Stimulated activated CD8-positive, alpha-beta memory T cell treated with anti-CD3 and anti-CD28 coated beads, Interleukin-15, amount 100 ng/mL, for 48 hours (primary cell): ENCODE results near the gene LSM14B.

Source experiments
- DNase-seq, 2 donors: peaks; one replicate each; pipeline ENCODE4 v3.0.0-alpha.2; 2020; ENCODE audit warnings: low read depth in 2 of 2

LSM14B gene

DNA sequence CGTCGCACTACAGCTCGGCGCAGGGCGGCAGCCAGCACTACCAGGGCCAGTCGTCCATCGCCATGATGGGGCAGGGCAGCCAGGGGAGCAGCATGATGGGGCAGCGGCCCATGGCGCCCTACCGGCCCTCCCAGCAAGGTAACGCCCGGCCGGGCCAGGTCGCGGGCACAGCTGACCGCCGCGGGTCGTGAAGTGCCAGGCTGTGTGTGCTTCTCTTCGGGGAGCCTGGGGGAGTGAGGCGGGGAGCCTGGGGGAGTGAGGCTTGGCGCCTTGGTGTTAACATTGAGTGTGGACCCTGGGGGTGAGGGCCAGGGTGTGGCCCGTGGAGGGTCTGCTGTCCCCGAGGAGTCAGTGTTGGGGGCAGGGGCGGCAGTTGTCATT lies 41.2 kb downstream of the LSM14B start:
- DNase-seq: no peak

DNA sequence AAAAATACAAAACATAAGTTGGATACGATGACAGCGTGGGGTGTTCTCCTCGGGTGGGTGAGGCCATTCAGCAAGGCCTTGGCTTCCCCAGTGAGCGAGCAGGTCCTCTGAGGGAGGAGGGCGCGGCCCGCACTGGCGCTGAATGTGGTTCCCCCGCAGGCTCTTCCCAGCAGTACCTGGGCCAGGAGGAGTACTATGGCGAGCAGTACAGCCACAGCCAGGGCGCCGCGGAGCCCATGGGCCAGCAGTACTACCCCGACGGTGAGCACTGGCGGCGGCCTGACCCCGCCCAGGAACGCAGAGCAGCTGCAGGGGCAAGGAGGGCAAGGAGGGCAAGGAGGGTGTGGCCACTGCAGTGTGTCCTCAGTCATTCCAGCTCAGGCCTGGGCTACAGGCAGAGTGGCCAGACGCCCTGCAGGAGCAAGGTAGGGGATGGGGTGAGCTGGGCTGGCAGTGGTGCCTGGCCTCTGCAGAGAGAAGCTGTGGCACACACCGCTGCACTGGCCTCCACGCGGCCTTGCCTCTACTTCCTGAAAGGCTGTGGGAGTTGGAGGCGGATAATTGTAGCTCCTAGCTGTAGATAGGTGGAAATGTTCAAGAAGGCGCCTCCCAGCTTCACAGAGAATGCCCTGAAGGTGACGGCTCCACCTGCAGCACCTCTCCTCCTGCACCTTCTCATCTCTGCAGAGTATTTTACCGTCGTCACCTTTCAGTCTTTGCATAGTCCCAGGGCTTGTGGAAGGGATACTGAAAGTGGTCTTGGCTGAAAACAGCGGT lies 41.9 kb downstream of the LSM14B start:
- no peak for DNase-seq

DNA sequence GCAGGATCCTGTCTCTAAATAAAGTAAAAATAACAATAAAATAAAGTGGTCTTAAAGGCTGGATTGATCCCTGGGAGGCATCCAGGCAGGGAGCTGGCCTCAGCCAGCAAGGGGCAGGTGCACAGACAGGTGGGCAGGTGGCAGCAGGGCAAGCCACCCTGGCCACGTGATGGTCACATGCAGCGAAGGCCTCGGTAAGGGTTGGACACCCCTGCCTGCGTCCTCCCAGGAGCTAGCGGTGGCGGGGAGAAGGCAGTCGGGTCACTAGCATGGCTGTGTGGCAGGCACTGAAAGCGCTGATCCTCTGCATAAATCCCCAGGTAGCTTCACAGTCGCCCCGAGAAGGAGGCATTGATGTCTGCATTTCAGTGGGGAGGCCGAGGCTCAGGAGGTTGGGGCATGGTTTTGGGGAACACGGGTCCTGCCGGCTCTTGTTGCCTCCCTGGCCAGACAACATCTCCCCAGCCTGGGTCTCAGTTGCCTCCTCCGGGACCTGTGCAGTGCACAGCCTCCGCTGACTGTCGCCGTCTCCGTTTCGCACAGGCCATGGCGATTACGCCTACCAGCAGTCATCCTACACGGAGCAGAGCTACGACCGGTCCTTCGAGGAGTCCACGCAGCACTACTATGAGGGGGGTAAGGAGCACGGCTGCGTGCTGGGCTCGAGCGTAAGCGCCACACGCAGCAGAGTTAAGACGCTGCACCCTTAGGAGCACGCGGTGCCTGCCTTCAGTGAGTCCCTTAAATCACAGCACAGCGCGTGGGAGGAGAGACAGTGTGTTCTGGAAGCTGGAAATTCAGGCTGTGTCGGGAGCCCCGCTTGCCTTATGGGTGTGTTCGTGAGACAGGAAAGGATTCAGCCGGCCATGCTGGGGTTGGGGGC lies 42.8 kb downstream of the LSM14B start:
- DNase-seq: no peak

- no peak for DNase-seq
Measured at GRCh38 chr20:62165762-62166399, 43.6 kb downstream of the LSM14B start.

GRCh38 chr20:62167474-62167873 lies 45.2 kb downstream of the LSM14B start:
- no peak for DNase-seq

GRCh38 chr20:62168061-62168460 lies 45.8 kb downstream of the LSM14B start:
- no peak for DNase-seq

- no peak for DNase-seq
Measured at GRCh38 chr20:62168890-62169435, 46.7 kb downstream of the LSM14B start.

- no peak for DNase-seq
Measured at GRCh38 chr20:62170536-62170935, 48.3 kb downstream of the LSM14B start.

DNA sequence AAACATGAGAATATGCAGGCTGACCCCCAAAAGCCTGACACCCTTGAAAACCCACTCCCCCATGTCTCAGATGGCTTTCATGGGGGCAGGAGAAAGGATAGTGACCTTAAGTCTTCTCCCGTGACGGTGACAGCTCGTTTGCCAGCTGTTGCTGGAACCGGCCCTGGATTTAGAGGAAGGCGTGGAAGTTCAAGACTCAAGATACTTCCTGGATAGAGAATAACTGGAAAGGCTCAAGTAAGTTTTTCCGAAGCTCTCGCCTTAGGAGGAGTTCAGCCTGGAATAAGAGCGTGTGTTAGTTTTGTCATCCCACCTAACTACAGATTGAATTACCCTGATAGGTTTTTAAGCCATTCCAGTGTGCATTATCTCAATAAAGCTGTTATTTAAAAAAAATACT lies 49.0 kb downstream of the LSM14B start:
- DNase-seq: no peak

DNA sequence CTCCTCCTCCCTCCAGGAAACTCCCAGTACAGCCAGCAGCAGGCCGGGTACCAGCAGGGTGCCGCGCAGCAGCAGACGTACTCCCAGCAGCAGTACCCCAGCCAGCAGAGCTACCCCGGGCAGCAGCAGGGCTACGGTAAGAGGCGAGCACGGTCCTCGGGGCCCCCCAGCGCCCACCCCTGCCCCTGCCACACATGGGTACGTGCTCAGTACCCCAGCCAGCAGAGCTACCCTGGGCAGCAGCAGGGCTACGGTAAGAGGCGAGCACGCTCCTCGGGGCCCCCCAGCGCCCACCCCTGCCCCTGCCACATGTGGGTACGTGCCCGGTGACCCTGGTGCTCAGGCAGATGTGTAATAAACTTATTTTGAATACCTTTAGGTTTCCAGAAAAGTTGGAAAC lies 50.4 kb downstream of the LSM14B start:
- no peak for DNase-seq

GRCh38 chr20:62174021-62174804 lies 51.9 kb downstream of the LSM14B start:
- DNase-seq: no peak

DNA sequence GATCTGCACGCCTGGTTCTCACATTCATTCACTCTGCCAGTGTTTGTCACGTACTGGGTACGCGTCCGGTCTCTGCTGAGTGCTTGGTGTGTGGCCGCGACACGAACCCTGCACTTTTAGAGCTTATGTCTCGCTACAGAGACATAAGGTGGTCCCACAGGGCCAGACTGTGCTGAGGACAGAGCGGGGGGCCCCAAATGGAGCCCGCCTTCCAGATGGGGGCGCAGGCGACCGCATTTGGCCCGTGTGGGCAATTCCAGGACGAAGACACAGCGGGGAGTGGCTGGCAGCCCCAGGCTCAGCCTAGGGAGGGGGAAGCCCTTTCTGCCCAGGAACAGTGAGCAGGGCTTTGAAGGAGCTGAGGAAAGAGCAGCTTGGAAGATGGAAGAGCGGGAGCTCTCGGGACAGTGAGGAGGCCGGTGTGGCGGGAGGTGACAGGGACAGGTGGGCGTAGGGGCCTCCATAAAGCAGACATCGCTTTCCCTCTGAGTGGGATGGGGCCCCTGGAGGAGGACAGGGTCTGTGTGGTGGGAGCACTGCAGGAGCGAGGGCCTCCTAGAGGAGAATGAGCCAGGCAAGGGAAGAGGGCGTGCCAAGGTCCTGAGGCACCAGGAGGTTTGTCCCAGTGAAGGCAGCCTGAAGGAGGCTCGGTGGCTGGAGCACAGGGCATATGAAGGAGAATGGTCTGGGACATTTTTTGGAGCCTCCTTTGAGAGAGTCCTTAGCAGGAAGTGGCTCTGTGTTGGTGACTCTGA lies 52.8 kb downstream of the LSM14B start:
- DNase-seq: no peak

DNA sequence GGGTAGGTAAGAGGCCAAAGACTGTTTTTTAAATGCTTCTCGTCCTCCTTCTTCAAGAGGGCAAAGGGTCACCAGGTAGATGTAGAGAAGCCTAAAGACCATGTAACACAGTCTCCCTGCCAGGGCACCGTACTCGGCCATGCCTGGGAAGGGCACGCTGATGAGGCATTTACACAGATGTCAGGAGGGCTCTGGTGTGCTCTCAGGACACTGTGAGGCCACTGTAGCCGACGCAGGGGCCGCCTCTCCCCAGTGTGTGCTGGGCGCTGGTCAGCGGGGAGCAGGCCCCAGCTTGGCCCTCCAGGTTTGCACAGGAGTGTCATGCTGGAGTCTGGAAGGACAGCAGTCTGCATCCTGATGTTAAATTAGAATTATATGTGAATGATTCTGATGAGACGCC lies 53.4 kb downstream of the LSM14B start:
- no peak for DNase-seq

- no peak for DNase-seq
Measured at GRCh38 chr20:62176866-62177265, 54.6 kb downstream of the LSM14B start.

DNA sequence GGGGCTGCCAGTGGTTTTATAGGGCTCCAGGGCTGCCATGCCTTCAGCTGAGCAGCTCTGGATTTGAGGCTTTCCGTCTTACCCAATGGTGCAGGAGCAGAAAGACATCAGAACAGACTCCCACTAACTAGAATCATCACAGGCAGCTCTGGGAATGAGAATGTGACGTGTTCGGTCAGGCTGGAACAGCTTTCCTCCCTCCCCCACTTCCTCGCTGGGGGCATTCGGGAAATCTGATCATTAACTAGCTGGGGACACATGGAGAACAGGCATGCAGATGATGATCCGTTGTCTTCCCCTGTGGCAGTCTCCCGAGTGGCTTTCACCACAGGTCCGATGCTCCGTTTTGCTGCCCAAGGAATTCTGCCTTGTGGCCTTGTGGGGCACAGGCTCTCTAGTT lies 55.0 kb downstream of the LSM14B start:
- no peak for DNase-seq

GRCh38 chr20:62178316-62179161 lies 56.3 kb downstream of the LSM14B start:
- DNase-seq: no peak

- no peak for DNase-seq
Measured at GRCh38 chr20:62179162-62179504, 56.9 kb downstream of the LSM14B start.

GRCh38 chr20:62181808-62182207 lies 59.5 kb downstream of the LSM14B start:
- no peak for DNase-seq

DNA sequence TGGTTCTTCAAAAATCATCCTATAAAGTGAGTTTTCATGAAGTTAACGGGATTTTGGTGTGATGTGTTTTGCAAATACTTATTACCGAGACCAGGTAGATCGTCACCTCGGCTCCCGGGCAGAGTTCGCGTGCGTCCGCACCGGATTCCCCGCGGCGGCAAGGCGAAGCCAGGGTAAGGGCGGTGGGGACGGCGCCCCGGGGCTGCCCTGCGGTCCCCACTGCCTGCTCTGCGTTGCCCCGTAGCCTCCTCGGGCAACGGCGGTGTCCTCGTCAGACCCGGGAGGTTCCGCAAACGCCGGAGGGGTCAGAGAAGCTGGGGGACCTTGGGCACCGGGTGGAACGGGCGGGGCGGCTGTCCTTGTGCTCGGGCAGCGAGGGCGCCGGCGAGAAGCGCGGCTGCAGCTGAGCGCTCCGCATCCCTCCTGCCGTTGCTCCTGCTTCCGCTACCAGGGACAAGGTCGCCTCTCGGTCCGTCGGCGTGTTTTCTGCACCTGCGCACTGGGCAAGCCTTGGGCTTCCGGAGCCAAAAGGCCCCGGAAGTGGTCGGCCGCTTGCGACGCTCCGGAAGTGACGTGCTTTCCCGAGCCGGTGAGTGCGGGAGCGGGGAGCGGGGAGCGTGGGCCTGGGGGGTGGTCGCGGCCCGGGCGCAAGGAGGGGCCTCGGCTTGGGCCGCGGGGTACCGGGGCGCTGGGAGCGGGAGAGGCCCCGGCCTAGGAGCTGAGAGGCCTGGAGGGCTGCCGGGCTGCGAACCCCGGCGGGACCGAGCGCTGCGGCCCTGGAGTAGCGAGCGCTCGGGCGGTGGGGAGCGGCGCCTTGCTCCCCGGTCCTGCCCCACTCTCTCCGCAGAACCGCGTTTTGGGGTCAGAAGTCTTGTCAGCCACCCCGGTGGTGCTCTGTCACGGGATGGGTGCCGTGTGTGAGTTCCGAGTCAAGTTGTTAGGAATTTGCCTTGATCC lies 60.5 kb downstream of the LSM14B start, which contains the start of gene MTG2:
Gene MTG2, plus strand, starts transcription at position 560 of the 957 bp plus-strand sequence. CDS start 10,393 bp downstream, outside the sequence.
- peak; percentile 94 for DNase-seq
